Natural killer cell (primary cell): ENCODE results near the gene GCLC. TPM values are rescaled to one million over a fixed set of nuclear protein-coding genes. Genes with fewer than 3 reads are reported as not detected.

Experiments
- ATAC-seq, 3 donors: fragments of 150-1000 bp in 2 of 3; fragments of 200-7000 bp in 1 of 3; cut with Tn5 transposase; 1 replicate in 1 of 3; 2 replicates in 2 of 3; pipeline ENCODE4 v1.10.0; 2021; ENCODE audit warnings: mild to moderate bottlenecking in 2 of 3, moderate library complexity in 2 of 3
- DNase-seq, 2 donors: peaks; one replicate each; pipeline versions ENCODE4 v3.0.0 to v3.0.0-alpha.2; 2013 to 2021; ENCODE audit warnings: mixed read lengths in 1 of 2
- H3K27ac ChIP-seq: one replicate; pipeline ENCODE4 v1.5.1; 2013; ENCODE audit warnings: mild to moderate bottlenecking, low read length
- H3K27me3 ChIP-seq: one replicate; pipeline ENCODE4 v1.6.1; 2013; ENCODE audit warnings: low read length; ENCODE audit not compliant: control insufficient read depth, insufficient read depth
- H3K36me3 ChIP-seq: one replicate; pipeline ENCODE4 v1.6.1; 2013; ENCODE audit warnings: low read length; ENCODE audit not compliant: control insufficient read depth, insufficient read depth
- H3K4me1 ChIP-seq: one replicate; pipeline ENCODE4 v1.6.1; 2013; ENCODE audit warnings: low read length; ENCODE audit not compliant: control insufficient read depth, insufficient read depth
- H3K4me3 ChIP-seq: one replicate; pipeline ENCODE4 v1.5.1; 2013; ENCODE audit warnings: low read length
- H3K9me3 ChIP-seq: one replicate; pipeline ENCODE4 v1.6.1; 2013; ENCODE audit warnings: low read length; ENCODE audit not compliant: control insufficient read depth, insufficient read depth
- H3K27ac Mint-ChIP-seq, 2 donors: one replicate each; pipeline ENCODE4 v1.8.0; 2022; ENCODE audit warnings: mild to moderate bottlenecking in 2 of 2, mixed read lengths in 2 of 2, moderate library complexity in 1 of 2
- H3K27me3 Mint-ChIP-seq, 2 donors: one replicate each; pipeline ENCODE4 v1.8.0; 2022; ENCODE audit warnings: low read depth in 2 of 2, mixed read lengths in 2 of 2
- H3K36me3 Mint-ChIP-seq: one replicate; pipeline ENCODE4 v1.8.0; 2022; ENCODE audit warnings: mixed read lengths
- H3K4me1 Mint-ChIP-seq, 2 donors: one replicate each; pipeline ENCODE4 v1.8.0; 2022; ENCODE audit warnings: mixed read lengths in 2 of 2
- H3K4me3 Mint-ChIP-seq: one replicate; pipeline ENCODE4 v1.8.0; 2022; ENCODE audit warnings: mild to moderate bottlenecking, moderate library complexity, mixed read lengths
- H3K9me3 Mint-ChIP-seq, 2 donors: one replicate each; pipeline ENCODE4 v1.8.0; 2022; ENCODE audit warnings: mixed read lengths in 2 of 2
- WGBS: methylation state at CpG from one replicate; pipeline ENCODE4 v1.1.7; 2013; ENCODE audit warnings: missing lambda C conversion rate; ENCODE audit not compliant: insufficient coverage; 5-methylcytosine and 5-hydroxymethylcytosine counted together
- intact Hi-C: fragments of 100-400 bp; cut with micrococcal nuclease; formaldehyde crosslinking; loops from one replicate; pipeline ENCODE4 v1.14.2; 2022
- total RNA-seq, 4 donors: library from RNA; stranded (reverse); fragments of 120-200 nt in 1 of 4; gene quantifications; one replicate each; pipeline versions ENCODE4 v1.2.3 to v1.2.4, GENCODE V29; 2013 to 2022
- TF ChIP-seq, protein P1 (sequence below): fragments of 200-600 bp; IDR thresholded peaks from one replicate; pipeline ENCODE4 v1.8.0; 2022; ENCODE audit warnings: antibody characterized with exemption

The GCLC gene
- total RNA-seq, 3 donors from 2014 or later (not counting 1 experiment from before 2014, with no cell fraction given): 39.0 to 52.7 (median 39.2) TPM

DNA sequence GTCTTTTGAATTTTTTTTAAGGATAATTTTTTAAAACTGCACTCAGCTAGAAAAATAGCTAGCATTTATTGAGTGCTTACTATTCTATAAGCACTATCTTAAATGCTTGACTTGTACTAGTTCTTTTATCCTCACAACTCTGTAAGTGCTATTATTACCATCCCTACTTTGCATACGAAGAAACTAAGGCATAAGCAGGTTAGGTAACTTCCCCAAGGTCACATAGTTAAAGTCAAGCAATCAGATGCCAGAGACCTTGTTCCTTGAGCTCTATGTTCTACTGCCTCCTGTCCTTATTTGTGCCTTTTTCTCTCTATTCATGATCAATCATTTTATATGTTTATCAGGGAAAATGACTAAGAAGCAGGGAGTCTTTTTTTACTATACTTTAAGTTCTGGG is 65.0 kb downstream of the GCLC start:
- H3K9me3 Mint-ChIP-seq: no peaks in the 10 kb centered on the region
- H3K36me3 Mint-ChIP-seq: no peaks in the 10 kb centered on the region
- no peaks in the 10 kb centered on the region for H3K9me3 ChIP-seq
- no peak overlapping the region for H3K27ac Mint-ChIP-seq
- DNase-seq (no peak), ATAC-seq (no peak)
- H3K27me3 Mint-ChIP-seq: peaks cover 0 to 9% of the 10 kb centered on the region in 2 donors
- WGBS: 29% methylated on average over 1 of the region's 1 CpG
- H3K4me1 ChIP-seq: peaks cover 3% of the 10 kb centered on the region
- no peaks in the 10 kb centered on the region for H3K36me3 ChIP-seq
- no peak overlapping the region for H3K4me3 ChIP-seq
- H3K27ac ChIP-seq: no peak overlapping the region
- no peak overlapping the region for H3K4me3 Mint-ChIP-seq
- peaks cover under 1% of the 10 kb centered on the region for H3K27me3 ChIP-seq
- intact Hi-C loops: loop anchor here (5.0 to 10.0 kb wide), 2 partner anchors 188 to 665 kb away; no protein-coding TSS in a partner anchor
- peaks cover 0 to 6% of the 10 kb centered on the region in 2 donors for H3K4me1 Mint-ChIP-seq
- TF ChIP-seq, protein P1, sequence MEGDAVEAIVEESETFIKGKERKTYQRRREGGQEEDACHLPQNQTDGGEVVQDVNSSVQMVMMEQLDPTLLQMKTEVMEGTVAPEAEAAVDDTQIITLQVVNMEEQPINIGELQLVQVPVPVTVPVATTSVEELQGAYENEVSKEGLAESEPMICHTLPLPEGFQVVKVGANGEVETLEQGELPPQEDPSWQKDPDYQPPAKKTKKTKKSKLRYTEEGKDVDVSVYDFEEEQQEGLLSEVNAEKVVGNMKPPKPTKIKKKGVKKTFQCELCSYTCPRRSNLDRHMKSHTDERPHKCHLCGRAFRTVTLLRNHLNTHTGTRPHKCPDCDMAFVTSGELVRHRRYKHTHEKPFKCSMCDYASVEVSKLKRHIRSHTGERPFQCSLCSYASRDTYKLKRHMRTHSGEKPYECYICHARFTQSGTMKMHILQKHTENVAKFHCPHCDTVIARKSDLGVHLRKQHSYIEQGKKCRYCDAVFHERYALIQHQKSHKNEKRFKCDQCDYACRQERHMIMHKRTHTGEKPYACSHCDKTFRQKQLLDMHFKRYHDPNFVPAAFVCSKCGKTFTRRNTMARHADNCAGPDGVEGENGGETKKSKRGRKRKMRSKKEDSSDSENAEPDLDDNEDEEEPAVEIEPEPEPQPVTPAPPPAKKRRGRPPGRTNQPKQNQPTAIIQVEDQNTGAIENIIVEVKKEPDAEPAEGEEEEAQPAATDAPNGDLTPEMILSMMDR: no peak

GRCh38 chr6:53476964-53477363 is 67.9 kb downstream of the GCLC start:
- H3K4me3 ChIP-seq: no peak overlapping the region
- Mint-ChIP-seq H3K27ac (no peak overlapping the region), H3K36me3 (no peaks in the 10 kb centered on the region), H3K4me1 (no peaks in the 10 kb centered on the region), H3K9me3 (no peaks in the 10 kb centered on the region), H3K27me3 (peaks cover 0 to 9% of the 10 kb centered on the region in 2 donors), H3K4me3 (no peak overlapping the region)
- no peaks in the 10 kb centered on the region for H3K36me3 ChIP-seq
- no peak overlapping the region for H3K27ac ChIP-seq
- ATAC-seq (no peak), DNase-seq (no peak)
- no CpG with 5 or more reads among the region's 1 CpG for WGBS
- H3K9me3 ChIP-seq: no peaks in the 10 kb centered on the region
- intact Hi-C loops: no loop called here
- H3K27me3 ChIP-seq: no peaks in the 10 kb centered on the region
- H3K4me1 ChIP-seq: no peaks in the 10 kb centered on the region
- TF ChIP-seq, protein P1: no peak

GRCh38 chr6:53474010-53474409 is 70.9 kb downstream of the GCLC start:
- Histone ChIP-seq H3K27ac (no peak overlapping the region), H3K4me1 (no peaks in the 10 kb centered on the region), H3K9me3 (no peaks in the 10 kb centered on the region), H3K27me3 (no peaks in the 10 kb centered on the region), H3K36me3 (no peaks in the 10 kb centered on the region), H3K4me3 (no peak overlapping the region)
- ATAC-seq: no peak
- H3K36me3 Mint-ChIP-seq: no peaks in the 10 kb centered on the region
- no peak overlapping the region for H3K4me3 Mint-ChIP-seq
- no peak for DNase-seq
- 97% methylated on average over 2 of the region's 2 CpGs for WGBS
- intact Hi-C loops: no loop called here
- no peaks in the 10 kb centered on the region for H3K9me3 Mint-ChIP-seq
- H3K4me1 Mint-ChIP-seq: no peaks in the 10 kb centered on the region
- TF ChIP-seq, protein P1: no peak
- no peaks in the 10 kb centered on the region for H3K27me3 Mint-ChIP-seq
- no peak overlapping the region for H3K27ac Mint-ChIP-seq

DNA sequence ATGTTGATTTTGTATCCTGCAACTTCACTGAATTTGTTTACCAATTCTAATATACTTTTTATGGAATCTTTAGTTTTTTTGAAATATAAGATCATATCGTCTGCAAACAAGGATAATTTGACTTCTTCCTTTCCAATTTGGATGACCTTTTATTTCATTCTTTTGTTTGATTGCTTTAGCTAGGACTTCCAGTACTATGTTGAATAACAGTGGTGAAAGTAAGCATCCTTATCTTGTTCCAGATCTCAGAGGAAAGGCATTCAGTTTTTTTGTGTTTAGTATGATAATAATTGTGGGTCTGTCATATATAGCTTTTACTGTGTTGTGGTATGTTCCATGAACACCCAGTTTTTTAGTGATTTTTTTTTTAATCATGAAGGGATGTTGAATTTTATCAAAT is 75.7 kb downstream of the GCLC start:
- Mint-ChIP-seq H3K9me3 (no peaks in the 10 kb centered on the region), H3K27me3 (peaks cover 0 to 3% of the 10 kb centered on the region in 2 donors), H3K27ac (no peak overlapping the region), H3K36me3 (no peaks in the 10 kb centered on the region), H3K4me3 (no peak overlapping the region), H3K4me1 (no peaks in the 10 kb centered on the region)
- DNase-seq: no peak
- no peak overlapping the region for H3K4me3 ChIP-seq
- no peak overlapping the region for H3K27ac ChIP-seq
- no peaks in the 10 kb centered on the region for H3K9me3 ChIP-seq
- intact Hi-C loops: no loop called here
- H3K27me3 ChIP-seq: no peaks in the 10 kb centered on the region
- no peaks in the 10 kb centered on the region for H3K36me3 ChIP-seq
- ATAC-seq: no peak
- H3K4me1 ChIP-seq: no peaks in the 10 kb centered on the region
- no CpG with 5 or more reads among the region's 1 CpG for WGBS
- TF ChIP-seq, protein P1: no peak
